ENCODE results near the gene TDP1.

DNA sequence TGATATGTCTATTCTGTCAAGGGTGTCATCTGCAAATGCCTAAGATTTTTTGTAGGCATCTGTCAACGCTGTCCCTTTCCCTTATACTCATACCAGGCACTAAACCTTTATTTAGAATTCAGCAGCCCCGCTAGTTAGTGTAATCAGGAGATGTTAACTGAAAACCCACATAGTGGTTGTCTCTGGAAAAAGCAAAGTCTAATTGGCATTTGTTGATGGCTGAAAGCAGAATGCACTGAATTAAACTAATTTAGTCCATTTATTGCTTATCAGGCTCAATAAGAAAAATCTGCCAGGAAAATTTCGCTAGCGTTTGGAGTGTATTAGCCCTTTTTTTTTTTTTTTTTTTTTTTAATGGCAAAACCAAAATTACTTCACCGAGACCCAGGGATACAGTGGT is 34.5 kb downstream of the TDP1 start:
- TF ChIP-seq, protein P1, sequence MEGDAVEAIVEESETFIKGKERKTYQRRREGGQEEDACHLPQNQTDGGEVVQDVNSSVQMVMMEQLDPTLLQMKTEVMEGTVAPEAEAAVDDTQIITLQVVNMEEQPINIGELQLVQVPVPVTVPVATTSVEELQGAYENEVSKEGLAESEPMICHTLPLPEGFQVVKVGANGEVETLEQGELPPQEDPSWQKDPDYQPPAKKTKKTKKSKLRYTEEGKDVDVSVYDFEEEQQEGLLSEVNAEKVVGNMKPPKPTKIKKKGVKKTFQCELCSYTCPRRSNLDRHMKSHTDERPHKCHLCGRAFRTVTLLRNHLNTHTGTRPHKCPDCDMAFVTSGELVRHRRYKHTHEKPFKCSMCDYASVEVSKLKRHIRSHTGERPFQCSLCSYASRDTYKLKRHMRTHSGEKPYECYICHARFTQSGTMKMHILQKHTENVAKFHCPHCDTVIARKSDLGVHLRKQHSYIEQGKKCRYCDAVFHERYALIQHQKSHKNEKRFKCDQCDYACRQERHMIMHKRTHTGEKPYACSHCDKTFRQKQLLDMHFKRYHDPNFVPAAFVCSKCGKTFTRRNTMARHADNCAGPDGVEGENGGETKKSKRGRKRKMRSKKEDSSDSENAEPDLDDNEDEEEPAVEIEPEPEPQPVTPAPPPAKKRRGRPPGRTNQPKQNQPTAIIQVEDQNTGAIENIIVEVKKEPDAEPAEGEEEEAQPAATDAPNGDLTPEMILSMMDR (IDR thresholded peaks at IDR 0.05): no peak
- no peak for TF ChIP-seq EZH2 (IDR thresholded peaks at IDR 0.05; ENCODE audit: borderline replicate concordance, insufficient read depth, low read depth, low read length, poor library complexity, severe bottlenecking)

Data from B cell (primary cell).